Right renal pelvis (tissue), 4 donors: ENCODE measurements around the gene DGKH. TPM values are rescaled to one million over a fixed set of nuclear protein-coding genes. Genes with fewer than 3 reads are reported as not detected.

ENCODE experiments used
- DNase-seq, 4 donors: peaks; one replicate each; pipeline ENCODE4 v3.0.0-alpha.2; 2013; ENCODE audit warnings: low read depth in 4 of 4, low spot score in 3 of 4, missing footprints in 1 of 4
- polyA plus RNA-seq, 4 donors: library from polyadenylated mRNA; unstranded; fragments of 120-200 nt; gene quantifications; one replicate each; pipeline ENCODE4 v1.2.1, GENCODE V29; 2013; ENCODE audit not compliant: insufficient read length in 4 of 4

DGKH gene
- polyA plus RNA-seq, 4 donors, result 5.8 to 6.9 (median 6.1) TPM

- peak in 3 of 4 donors; percentile 65 to 82 (median 79) for DNase-seq
Observed at GRCh38 chr13:42039946-42040729, 8.3 kb upstream of the DGKH start.

DNA sequence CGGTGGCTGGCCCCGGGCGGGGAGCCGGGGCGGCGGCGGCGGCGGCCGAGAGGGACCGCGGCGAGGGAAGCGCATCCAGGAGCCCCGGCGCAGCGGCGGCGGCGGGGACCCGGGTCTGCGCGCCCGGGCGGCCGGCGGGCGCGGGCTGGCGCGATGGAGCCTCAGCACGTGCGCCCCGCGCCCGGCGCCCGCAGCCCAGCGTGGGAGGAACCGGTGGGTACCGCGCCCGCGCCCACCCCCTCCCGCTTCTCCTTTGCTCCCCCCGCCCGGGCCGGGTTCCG lies 7.8 kb upstream of the DGKH start:
- DNase-seq, result no peak

- DNase-seq, result peak in 2 of 4 donors; percentile 43 to 52
Observed at GRCh38 chr13:42041011-42041683, 7.3 kb upstream of the DGKH start.

- DNase-seq, result peak in 3 of 4 donors; percentile 37 to 47 (median 41)
Observed at GRCh38 chr13:42041684-42042035, 6.8 kb upstream of the DGKH start.

DNA sequence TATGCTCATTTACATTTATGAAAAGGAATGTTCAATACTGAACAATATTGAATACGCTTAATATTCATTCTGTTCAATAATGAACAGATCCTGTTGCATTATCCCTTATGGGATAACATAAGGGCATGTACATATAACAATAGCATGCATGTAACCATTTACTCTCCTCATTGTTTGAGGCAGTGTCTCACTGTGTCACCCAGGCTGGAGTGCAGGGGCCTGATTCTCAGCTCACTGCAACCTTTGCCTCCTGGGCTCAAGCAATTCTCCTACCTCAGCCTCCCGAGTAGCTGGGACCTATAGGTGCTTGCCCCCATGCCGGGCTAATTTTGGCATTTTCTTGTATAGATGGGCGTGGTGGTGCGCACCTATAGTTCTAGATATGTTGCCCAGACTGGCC lies 4.8 kb upstream of the DGKH start:
- DNase-seq, result no peak

DNA sequence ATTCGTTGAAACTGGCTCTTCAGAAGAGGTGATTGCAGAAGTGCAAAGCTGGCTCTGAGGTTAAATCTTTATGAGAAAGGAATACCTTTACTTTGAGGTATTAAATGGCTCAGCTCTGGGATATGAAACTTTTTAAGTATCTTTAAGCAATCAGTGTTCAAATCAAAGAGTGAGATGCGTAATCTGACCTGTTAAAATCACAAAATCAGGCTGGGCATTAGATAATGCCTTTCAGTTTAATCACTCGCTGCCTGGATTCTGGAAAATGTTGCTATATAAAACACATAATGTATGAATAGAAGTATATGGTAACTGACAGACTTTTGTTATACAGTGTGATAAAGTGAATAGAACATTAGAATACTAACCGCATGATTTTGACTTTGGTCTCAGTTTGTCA lies 2.0 kb upstream of the DGKH start:
- DNase-seq, result no peak

DNA sequence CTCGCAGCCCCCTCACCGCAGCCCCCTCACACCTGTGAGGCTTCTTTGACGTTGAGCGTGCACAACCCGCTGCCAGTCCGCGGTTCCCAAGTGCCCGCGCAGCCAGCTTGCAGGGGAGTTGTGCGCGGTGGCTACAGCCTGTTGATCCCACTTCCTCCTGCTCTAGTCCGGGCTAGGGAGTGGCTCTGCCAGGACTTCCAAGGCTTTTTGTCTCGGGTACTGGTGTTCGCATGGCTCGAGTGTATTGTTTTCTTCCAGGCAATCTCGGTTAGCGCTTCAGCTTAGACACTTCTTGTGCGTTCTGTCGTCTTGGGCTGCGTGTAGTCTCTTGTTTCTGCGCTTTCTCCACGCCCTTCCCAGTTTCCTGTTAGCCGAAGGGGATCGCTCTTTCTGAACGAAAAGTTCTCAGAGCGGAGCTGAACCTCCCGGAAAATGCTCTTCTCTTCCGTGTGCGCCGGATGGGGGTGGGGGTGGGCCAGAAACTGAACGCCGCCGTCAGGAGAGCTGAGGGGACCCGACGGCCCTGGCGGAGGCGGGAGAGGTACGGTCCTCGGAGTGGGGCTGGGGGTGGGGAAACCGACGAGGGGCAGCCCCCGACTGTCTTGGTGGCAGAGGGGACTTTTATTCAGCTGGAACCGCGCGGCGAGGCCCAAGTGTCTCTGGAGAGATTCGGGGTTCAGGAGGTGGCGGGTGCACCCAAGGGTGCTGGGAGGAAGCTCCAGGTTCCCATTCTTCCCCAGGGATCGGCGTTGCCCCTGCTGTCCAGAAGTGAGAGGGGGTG lies 697 bp upstream of the DGKH start:
- peak in 3 of 4 donors; percentile 36 to 52 (median 38) for DNase-seq

DNA sequence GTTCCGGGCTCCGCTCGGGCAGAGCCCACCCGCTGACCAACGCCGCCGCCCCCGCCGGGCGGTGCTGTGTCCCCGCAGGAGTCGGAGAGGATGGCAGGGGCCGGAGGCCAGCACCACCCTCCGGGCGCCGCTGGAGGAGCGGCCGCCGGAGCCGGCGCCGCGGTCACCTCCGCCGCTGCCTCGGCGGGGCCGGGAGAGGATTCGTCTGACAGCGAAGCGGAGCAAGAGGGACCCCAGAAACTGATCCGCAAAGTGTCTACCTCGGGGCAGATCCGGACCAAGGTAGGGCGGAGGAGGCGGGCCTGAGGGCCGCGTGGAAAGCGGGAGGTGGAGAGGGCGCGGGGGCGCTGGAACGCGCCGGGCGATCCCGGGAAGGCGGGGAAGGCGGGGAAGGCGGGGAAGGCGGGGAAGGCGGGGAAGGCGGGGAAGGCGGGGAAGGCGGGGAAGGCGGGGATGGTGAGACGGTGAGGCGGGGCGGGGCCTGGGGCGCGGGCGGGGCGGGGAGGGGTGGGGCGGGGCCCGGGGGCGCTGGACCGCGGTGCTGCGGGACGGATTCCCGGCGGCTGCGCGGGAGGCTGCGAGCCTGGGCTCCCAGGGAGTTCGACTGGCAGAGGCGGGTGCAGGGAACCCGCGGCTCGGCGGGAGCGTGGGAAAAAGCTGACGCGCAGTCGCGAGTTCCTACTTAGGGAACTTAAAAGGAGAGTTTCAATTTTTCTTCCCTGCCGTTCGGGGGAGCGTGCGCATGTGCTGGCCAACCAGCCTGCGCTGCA lies 421 bp downstream of the DGKH start:
- DNase-seq, result peak in 3 of 4 donors; percentile 51 to 70 (median 56)

GRCh38 chr13:42049454-42049813 lies 986 bp downstream of the DGKH start:
- no peak for DNase-seq

DNA sequence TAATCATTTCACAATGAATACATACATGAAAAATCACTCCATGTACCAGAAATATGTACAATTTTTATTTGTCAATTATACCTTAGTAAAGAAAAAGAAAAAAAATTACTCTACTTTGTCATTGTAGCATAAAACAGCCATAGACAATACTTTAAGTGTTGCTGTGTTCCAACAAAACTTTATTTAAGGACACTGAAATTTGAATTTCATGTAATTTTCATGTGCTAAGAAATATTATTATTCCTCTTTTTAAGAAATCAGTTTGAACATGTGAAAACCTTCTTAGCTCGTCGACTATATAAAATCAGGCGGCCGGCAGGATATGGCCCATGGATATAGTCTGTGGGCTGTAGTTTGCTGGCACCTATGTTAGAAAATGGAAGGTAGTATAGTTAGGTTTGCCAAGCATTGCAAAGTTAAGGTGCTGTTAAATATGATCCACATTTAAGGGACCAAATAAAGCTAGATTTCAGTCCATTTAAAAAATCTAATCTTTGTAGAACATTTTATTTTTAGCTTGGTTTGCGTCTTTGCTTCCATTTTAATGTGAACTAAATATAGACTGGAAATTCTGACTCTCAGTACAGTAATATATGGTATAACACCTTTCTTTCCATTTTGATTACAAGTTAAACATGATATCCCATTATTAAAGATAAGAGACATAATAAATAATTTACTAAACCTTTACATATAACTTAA lies 6.5 kb downstream of the DGKH start:
- no peak for DNase-seq

DNA sequence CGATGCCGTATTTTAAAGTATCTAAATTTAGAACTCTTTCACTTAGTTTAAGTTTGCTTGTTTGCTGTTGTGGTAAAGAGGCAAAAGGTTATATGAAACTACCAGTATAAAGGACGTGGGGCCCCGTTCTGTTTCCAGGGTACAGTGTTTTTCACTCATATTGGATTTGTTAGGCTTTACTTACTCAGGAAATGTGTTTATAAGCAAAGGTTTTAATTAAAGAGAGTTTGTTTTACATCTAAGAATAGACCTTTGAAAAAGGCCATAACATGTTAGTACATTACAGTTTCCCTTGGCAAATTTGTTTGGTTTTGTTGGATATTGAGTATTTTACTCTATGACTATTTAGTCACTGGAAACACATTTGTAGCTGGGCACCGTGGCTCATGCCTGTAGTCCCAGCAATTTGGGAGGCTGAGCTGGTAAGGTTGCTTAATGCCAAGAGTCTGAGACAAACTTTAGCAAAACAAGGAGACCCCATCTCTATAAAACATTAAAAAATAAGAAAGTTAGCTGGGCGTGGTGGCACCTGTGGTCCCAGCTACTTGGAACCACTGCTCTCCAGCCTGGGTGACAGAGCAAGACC lies 7.1 kb downstream of the DGKH start:
- no peak for DNase-seq

DNA sequence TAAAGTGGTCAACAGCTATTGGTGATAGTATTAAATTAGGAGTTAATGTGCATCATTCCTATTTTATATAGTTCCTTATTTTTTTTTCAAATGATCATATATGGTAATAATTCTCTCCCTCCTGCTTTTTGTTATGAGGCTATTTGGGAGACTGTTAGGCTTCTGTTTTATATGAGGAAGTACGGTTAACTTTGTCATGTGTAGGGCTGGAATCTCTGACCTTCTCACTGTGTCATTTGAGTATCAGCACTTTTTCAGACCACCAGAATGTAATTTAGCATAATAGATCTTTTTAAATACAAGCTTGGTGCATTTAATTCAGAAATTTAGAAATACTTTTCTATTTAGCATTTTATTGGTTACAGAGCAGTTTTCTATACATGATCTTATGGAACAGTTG lies 7.7 kb downstream of the DGKH start:
- DNase-seq, result no peak

GRCh38 chr13:42056583-42056982 lies 8.1 kb downstream of the DGKH start:
- no peak for DNase-seq

- DNase-seq, result no peak
Observed at GRCh38 chr13:42057918-42058530, 9.6 kb downstream of the DGKH start.

DNA sequence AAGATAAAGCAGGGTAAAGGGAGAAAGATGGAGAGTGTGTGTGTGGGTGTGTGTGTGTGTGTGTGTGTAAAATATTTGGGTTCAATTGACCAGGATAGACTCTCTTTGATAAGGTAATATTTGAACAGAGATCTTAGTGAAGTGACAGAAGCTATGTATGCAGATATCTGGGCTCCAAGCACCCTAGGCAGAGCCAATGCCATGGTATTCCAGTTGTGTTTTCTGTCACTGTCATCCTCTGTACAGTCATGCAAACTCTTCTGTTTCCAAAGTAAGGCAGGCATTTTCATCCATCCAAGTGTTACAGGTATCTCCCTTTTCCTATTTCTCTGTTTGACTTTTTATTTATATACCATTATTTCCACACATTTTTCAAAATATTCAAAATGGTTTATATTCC lies 13.5 kb downstream of the DGKH start:
- no peak for DNase-seq

DNA sequence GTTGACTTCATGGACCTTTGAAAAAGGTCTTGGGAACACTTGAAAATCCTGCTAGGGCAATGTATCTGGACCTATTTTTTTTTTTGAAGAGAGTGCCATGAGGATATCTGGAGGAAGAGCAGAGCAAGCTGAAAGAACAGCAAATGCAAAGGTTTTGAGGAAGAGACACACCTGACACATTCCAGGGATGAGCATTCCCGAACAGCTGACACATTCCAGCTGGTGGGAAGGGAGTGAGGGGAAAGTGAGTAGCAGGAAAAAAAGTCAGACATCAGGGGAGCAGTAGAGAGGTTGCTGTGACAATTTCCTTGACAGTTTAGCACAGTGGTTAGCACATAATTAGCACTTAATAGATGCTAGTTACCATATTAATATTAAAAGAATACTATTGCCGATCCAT lies 14.7 kb downstream of the DGKH start:
- DNase-seq, result no peak

GRCh38 chr13:42064259-42064658 lies 15.8 kb downstream of the DGKH start:
- DNase-seq, result no peak

GRCh38 chr13:42064966-42065365 lies 16.5 kb downstream of the DGKH start:
- no peak for DNase-seq

GRCh38 chr13:42065414-42065813 lies 17.0 kb downstream of the DGKH start:
- no peak for DNase-seq

- no peak for DNase-seq
Observed at GRCh38 chr13:42066542-42066941, 18.1 kb downstream of the DGKH start.
